ENCODE measurements around the gene ACTL6B.

GRCh38 chr7:100604976-100605911 lies 51.0 kb downstream of the ACTL6B start:
- TF ChIP-seq EZH2 (IDR thresholded peaks at IDR 0.05; ENCODE audit: low read length, unreplicated experiment) (no peak), CTCF (conservative IDR thresholded peaks at IDR 0.05; ENCODE audit: low read depth, low read length) (no peak)

All from PC-3 (cell line).